Astrocyte (in vitro differentiated cells and primary cell): ENCODE measurements around the gene RUBCNL.
"Not testable (repeated sequence)": the region's sequence is repeated elsewhere in the genome, so short reads cannot be mapped to it uniquely, and the experiment has no call there.

ENCODE experiments used
- EZH2 ChIP-seq: IDR thresholded peaks from 2 replicates; pipeline ENCODE4 v1.6.1; 2012; ENCODE audit warnings: mild to moderate bottlenecking, low read length, inconsistent platforms; ENCODE audit not compliant: insufficient read depth
- TF ChIP-seq, protein P1 (sequence below): IDR thresholded peaks from 2 replicates; pipeline ENCODE4 v1.5.1; 2011; ENCODE audit warnings: low read depth, mild to moderate bottlenecking, inconsistent platforms, low read length, moderate library complexity; ENCODE audit not compliant: insufficient read depth

GRCh38 chr13:46429558-46429957 is 42.5 kb upstream of the RUBCNL start:
- TF ChIP-seq, protein P1, sequence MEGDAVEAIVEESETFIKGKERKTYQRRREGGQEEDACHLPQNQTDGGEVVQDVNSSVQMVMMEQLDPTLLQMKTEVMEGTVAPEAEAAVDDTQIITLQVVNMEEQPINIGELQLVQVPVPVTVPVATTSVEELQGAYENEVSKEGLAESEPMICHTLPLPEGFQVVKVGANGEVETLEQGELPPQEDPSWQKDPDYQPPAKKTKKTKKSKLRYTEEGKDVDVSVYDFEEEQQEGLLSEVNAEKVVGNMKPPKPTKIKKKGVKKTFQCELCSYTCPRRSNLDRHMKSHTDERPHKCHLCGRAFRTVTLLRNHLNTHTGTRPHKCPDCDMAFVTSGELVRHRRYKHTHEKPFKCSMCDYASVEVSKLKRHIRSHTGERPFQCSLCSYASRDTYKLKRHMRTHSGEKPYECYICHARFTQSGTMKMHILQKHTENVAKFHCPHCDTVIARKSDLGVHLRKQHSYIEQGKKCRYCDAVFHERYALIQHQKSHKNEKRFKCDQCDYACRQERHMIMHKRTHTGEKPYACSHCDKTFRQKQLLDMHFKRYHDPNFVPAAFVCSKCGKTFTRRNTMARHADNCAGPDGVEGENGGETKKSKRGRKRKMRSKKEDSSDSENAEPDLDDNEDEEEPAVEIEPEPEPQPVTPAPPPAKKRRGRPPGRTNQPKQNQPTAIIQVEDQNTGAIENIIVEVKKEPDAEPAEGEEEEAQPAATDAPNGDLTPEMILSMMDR = not testable (repeated sequence)
- not testable (repeated sequence) for TF ChIP-seq EZH2
